Esophagus mucosa (tissue), 1 donor: ENCODE results near the gene ATG4D. TPM values are rescaled to one million over a fixed set of nuclear protein-coding genes. Genes with fewer than 3 reads are reported as not detected.

Source experiments
- ATAC-seq: fragments of 200-7000 bp; cut with Tn5 transposase; one replicate; pipeline ENCODE4 v1.9.1; 2020
- total RNA-seq: library from RNA; stranded (reverse); gene quantifications from one replicate; pipeline ENCODE4 v1.2.4, GENCODE V29; 2023
- donor health status: DM: yes; HTN: yes; CAD: no.

Gene ATG4D
- total RNA-seq, 1 donor from 2014 or later: 42.2 TPM

- no peak for ATAC-seq
Measured at GRCh38 chr19:10582091-10582490, 38.4 kb downstream of the ATG4D start.

- no peak for ATAC-seq
Measured at GRCh38 chr19:10583036-10583776, 39.5 kb downstream of the ATG4D start.

GRCh38 chr19:10586396-10586795 is 42.7 kb downstream of the ATG4D start:
- ATAC-seq: no peak

- peak; percentile 75 for ATAC-seq
Measured at GRCh38 chr19:10587022-10587838, 43.5 kb downstream of the ATG4D start, which contains the start of gene AP1M2. Gene AP1M2 (minus strand): TSS chr19:10587312. CDS start chr19:10587231, 81 bp downstream.

- no peak for ATAC-seq
Measured at GRCh38 chr19:10587839-10588150, 44.1 kb downstream of the ATG4D start.

GRCh38 chr19:10593148-10593547 is 49.4 kb downstream of the ATG4D start:
- no peak for ATAC-seq

- peak; percentile 31 for ATAC-seq
Measured at GRCh38 chr19:10593820-10594637, 50.3 kb downstream of the ATG4D start.

GRCh38 chr19:10600149-10600548 is 56.4 kb downstream of the ATG4D start:
- no peak for ATAC-seq

- no peak for ATAC-seq
Measured at GRCh38 chr19:10601999-10602329, 58.3 kb downstream of the ATG4D start.

- ATAC-seq: peak; percentile 95
Measured at GRCh38 chr19:10602330-10603083, 58.8 kb downstream of the ATG4D start.

Other genes starting within 250 kb of the ATG4D start
- gene ZGLP1, start 234.1 kb upstream of the ATG4D start, total RNA-seq: 1.0 TPM
- gene FDX2, start 227.9 kb upstream of the ATG4D start, total RNA-seq: 11.3 TPM
- 19.6 TPM for gene RAVER1, start 210.4 kb upstream of the ATG4D start, total RNA-seq
- 7.6 TPM for gene ICAM3, start 204.3 kb upstream of the ATG4D start, total RNA-seq
- 51.1 TPM for gene TYK2, start 163.3 kb upstream of the ATG4D start, total RNA-seq
- gene CDC37, start 140.4 kb upstream of the ATG4D start, total RNA-seq: 86.5 TPM
- 0.92 TPM for gene PDE4A, start 123.4 kb upstream of the ATG4D start, total RNA-seq
- gene KEAP1, start 40.5 kb upstream of the ATG4D start, total RNA-seq: 60.6 TPM
- gene S1PR5, start 26.5 kb upstream of the ATG4D start, total RNA-seq: 7.9 TPM
- 22.5 TPM for gene KRI1, start 22.1 kb downstream of the ATG4D start, total RNA-seq
- gene CDKN2D, start 25.1 kb downstream of the ATG4D start, total RNA-seq: 8.4 TPM
- gene AP1M2, start 43.4 kb downstream of the ATG4D start, total RNA-seq: 61.5 TPM
- gene SLC44A2, start 81.6 kb downstream of the ATG4D start, total RNA-seq: 109 TPM
- 160 TPM for gene ILF3, start 110.4 kb downstream of the ATG4D start, total RNA-seq
- gene QTRT1, start 157.5 kb downstream of the ATG4D start, total RNA-seq: 30.5 TPM
- gene DNM2, start 174.2 kb downstream of the ATG4D start, total RNA-seq: 79.8 TPM